SH-SY5Y (cell line): ENCODE measurements around the gene SLC16A7.

ENCODE experiments used
- GATA2 ChIP-seq: IDR thresholded peaks from 2 replicates; pipeline ENCODE4 v1.6.1; 2011; ENCODE audit warnings: mild to moderate bottlenecking, low read depth, low read length
- GATA3 ChIP-seq: IDR thresholded peaks from 2 replicates; pipeline ENCODE4 v1.6.1; 2011; ENCODE audit warnings: low read depth, mild to moderate bottlenecking, low read length, moderate library complexity

- TF ChIP-seq GATA2 (no peak), GATA3 (no peak)
Observed at GRCh38 chr12:59587710-59588109, 8.1 kb upstream of the SLC16A7 start.
